ENCODE data around the gene MAMLD1.

- no peak for TF ChIP-seq EP300 (IDR thresholded peaks at IDR 0.05)
- TF ChIP-seq, protein P1, sequence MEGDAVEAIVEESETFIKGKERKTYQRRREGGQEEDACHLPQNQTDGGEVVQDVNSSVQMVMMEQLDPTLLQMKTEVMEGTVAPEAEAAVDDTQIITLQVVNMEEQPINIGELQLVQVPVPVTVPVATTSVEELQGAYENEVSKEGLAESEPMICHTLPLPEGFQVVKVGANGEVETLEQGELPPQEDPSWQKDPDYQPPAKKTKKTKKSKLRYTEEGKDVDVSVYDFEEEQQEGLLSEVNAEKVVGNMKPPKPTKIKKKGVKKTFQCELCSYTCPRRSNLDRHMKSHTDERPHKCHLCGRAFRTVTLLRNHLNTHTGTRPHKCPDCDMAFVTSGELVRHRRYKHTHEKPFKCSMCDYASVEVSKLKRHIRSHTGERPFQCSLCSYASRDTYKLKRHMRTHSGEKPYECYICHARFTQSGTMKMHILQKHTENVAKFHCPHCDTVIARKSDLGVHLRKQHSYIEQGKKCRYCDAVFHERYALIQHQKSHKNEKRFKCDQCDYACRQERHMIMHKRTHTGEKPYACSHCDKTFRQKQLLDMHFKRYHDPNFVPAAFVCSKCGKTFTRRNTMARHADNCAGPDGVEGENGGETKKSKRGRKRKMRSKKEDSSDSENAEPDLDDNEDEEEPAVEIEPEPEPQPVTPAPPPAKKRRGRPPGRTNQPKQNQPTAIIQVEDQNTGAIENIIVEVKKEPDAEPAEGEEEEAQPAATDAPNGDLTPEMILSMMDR (IDR thresholded peaks at IDR 0.05), result no peak
These were observed 96.1 kb downstream of the MAMLD1 start for GRCh38 chrX:150459196-150459595.

Measured in gastroesophageal sphincter (tissue), 3 donors.